ENCODE measurements around the gene DBP.

Gene DBP

DNA sequence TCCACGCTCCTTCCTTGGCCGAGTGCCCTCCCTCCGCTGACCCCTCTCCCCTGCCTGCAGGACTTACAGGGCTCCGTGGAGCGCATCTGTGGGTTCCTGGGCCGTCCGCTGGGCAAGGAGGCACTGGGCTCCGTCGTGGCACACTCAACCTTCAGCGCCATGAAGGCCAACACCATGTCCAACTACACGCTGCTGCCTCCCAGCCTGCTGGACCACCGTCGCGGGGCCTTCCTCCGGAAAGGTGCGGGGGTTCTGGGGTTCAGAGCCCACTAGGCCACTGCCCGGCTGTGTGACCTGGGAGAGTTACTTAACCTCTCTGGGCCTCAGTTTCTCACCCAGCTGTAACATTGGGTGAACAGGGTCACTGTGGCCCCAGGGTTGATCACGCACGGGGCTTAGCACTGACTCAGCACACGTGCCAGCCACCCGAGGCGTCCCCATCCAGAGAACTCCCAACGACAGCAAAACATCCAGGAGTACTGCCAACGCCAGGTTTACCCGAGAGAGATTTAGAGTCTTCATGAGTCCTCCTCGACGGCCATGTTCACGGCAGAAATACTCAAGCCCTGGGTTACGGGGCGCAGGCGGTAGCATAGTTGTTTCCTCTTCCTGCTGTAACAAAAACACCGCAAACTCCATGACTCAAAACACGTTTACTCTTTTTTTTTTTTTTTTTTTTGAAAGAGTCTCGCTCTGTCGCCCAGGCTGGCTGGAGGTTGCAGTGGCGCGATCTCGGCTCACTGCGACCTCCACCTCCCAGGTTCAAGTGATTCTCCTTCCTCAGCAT is 40.3 kb downstream of the DBP start:
- no peak overlapping the region for H3K27ac ChIP-seq
- H3K4me3 ChIP-seq, result no peak overlapping the region
- TF ChIP-seq, protein P1, sequence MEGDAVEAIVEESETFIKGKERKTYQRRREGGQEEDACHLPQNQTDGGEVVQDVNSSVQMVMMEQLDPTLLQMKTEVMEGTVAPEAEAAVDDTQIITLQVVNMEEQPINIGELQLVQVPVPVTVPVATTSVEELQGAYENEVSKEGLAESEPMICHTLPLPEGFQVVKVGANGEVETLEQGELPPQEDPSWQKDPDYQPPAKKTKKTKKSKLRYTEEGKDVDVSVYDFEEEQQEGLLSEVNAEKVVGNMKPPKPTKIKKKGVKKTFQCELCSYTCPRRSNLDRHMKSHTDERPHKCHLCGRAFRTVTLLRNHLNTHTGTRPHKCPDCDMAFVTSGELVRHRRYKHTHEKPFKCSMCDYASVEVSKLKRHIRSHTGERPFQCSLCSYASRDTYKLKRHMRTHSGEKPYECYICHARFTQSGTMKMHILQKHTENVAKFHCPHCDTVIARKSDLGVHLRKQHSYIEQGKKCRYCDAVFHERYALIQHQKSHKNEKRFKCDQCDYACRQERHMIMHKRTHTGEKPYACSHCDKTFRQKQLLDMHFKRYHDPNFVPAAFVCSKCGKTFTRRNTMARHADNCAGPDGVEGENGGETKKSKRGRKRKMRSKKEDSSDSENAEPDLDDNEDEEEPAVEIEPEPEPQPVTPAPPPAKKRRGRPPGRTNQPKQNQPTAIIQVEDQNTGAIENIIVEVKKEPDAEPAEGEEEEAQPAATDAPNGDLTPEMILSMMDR (IDR thresholded peaks at IDR 0.05), result no peak
- no peak for DNase-seq (ENCODE audit: low spot score)

DNA sequence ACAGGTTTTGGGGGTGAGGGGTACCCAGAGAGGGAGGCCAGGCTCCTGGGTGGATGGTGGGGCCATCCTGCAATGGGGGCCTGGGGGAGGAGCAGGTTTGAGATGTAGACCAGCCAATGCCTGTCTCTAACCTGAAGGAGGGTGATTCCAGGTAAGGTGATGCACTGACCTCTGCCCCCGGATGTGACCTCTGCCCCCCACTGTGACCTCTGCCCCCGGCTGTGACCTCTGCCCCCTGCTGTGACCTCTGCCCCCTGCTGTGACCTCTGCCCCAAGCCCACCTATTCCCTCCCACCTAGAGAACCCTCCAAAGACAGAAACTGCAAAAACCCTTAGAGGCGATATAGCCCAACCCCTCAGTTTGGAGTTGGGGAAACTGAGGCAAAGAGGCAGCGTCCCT is 40.9 kb downstream of the DBP start:
- no peak for DNase-seq (ENCODE audit: low spot score)
- TF ChIP-seq, protein P1 (IDR thresholded peaks at IDR 0.05), result no peak
- Histone ChIP-seq H3K4me3 (no peak overlapping the region), H3K27ac (no peak overlapping the region)

DNA sequence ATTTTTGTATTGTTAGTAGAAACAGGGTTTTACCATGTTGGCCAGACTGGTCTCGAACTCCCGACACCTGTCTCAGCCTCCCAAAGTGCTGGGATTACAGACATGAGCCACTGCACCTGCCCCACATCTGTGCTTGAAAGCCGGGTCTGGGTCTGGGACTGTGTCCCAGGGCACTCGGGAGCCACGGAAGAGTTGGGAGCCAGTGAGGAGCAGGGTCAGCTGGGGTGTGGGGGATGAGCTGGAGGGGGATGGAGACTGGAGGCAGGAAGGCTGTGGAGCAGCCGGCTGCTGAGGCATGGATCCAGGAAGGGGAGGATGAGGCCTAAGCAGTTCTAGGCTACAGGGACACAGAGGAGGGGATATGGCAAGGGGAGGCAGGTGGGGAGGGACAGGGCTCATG is 41.3 kb downstream of the DBP start:
- Histone ChIP-seq H3K27ac (no peak overlapping the region), H3K4me3 (no peak overlapping the region)
- TF ChIP-seq, protein P1 (IDR thresholded peaks at IDR 0.05), result no peak
- no peak for DNase-seq (ENCODE audit: low spot score)

- TF ChIP-seq, protein P1 (IDR thresholded peaks at IDR 0.05), result no peak
- DNase-seq (ENCODE audit: low spot score), result no peak
- Histone ChIP-seq H3K4me3 (no peak overlapping the region), H3K27ac (no peak overlapping the region)
These were observed 42.0 kb downstream of the DBP start for GRCh38 chr19:48595171-48595570.

GRCh38 chr19:48591021-48591420 is 46.2 kb downstream of the DBP start:
- DNase-seq (ENCODE audit: low spot score), result no peak
- TF ChIP-seq, protein P1 (IDR thresholded peaks at IDR 0.05), result no peak
- no peak overlapping the region for H3K4me3 ChIP-seq
- no peak overlapping the region for H3K27ac ChIP-seq

DNA sequence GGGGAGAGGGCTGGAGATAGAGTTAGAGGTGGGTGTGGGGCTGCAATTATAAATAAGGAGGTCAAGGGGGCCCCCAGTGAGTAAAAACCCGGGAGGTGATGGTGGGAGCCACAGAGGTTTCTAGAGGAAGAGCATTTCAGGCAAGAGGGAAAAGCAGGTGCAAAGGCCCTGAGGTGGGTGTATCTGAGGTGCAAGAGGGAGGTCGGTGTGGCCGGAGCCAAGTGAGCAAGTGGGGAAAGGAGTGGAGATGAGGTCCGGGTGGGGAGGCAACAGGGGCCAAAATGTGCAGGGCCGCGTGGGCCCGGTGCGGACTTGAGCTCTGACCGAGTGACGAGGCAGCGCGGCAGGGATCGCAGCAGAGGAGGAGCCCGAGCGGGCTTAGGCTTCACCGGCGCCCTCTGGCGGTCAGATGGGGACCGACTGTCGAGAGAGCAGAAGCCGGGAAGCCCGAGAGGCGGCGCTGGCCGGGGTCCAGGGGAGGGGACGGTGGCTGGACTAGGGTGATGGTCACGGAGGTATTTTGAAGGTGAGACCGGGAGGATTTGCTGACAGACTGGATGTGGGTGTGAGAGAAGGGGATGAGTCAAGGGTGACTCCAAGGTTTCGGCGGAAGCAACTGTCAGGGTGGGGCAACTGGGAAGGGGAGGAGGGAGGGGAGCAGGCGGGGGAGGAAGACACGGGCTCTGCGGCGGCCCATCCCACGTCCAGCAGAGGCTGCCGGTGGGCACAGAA is 48.3 kb downstream of the DBP start:
- peak overlapping the region; percentile 65 for H3K4me3 ChIP-seq
- TF ChIP-seq, protein P1 (IDR thresholded peaks at IDR 0.05), result peak; percentile 82

More for the DNA sequence above, 48.3 kb downstream of the DBP start:
- H3K27ac ChIP-seq, result peak overlapping the region in 1 of 2 donors; percentile 35
- DNase-seq (ENCODE audit: low spot score), result peak; percentile 87
